Breast epithelium (tissue), 4 donors: ENCODE data around the gene TUBGCP2. TPM values are rescaled to one million over a fixed set of nuclear protein-coding genes. Genes with fewer than 3 reads are reported as not detected.

Experiments
- DNase-seq, 2 donors: peaks; one replicate each; pipeline ENCODE4 v3.0.0-alpha.2; 2019; ENCODE audit warnings: low spot score in 2 of 2
- H3K27ac ChIP-seq, 2 donors: fragments of 200-600 bp; sonication (generic) in 1 of 2; one replicate each; pipeline ENCODE4 v1.5.1; 2016 to 2019; ENCODE audit warnings: mild to moderate bottlenecking in 1 of 2
- H3K27me3 ChIP-seq, 2 donors: fragments of 200-600 bp; sonication (generic) in 1 of 2; one replicate each; pipeline versions ENCODE4 v1.5.1 to v1.6.0; 2017 to 2019; ENCODE audit warnings: control low read depth in 1 of 2, mild to moderate bottlenecking in 1 of 2
- H3K36me3 ChIP-seq: fragments of 200-600 bp; one replicate; pipeline ENCODE4 v1.5.1; 2019
- H3K4me1 ChIP-seq, 2 donors: fragments of 200-600 bp; sonication (generic); one replicate each; pipeline ENCODE4 v1.5.1; 2016 to 2019; ENCODE audit warnings: control low read depth in 1 of 2
- H3K4me3 ChIP-seq, 3 donors: fragments of 200-600 bp; sonication (generic); 1 replicate in 2 of 3; 2 replicates in 1 of 3; pipeline ENCODE4 v1.5.1; 2016 to 2019; ENCODE audit warnings: mild to moderate bottlenecking in 3 of 3, moderate library complexity in 2 of 3
- H3K9me3 ChIP-seq, 2 donors: fragments of 200-600 bp; sonication (generic) in 1 of 2; one replicate each; pipeline ENCODE4 v1.5.1; 2016 to 2019; ENCODE audit warnings: control low read depth in 1 of 2
- POLR2A ChIP-seq: fragments of 450-650 bp; IDR thresholded peaks from one replicate; pipeline ENCODE4 v1.6.1; 2016; ENCODE audit warnings: antibody characterized with exemption, mild to moderate bottlenecking, moderate library complexity
- POLR2AphosphoS5 ChIP-seq, 3 donors: sonication (generic); formaldehyde crosslinking; IDR thresholded peaks; one replicate each; pipeline ENCODE4 v1.6.1; 2017; ENCODE audit warnings: antibody characterized with exemption in 3 of 3
- intact Hi-C: fragments of 100-400 bp; cut with DNase I; formaldehyde crosslinking; loops from one replicate; pipeline ENCODE4 v1.15.1; 2023; ENCODE audit warnings: low total_unique reads
- total RNA-seq, 3 donors: library from RNA; depleted of rRNA; stranded (reverse); fragments of >200 nt; gene quantifications; one replicate each; pipeline ENCODE4 v1.1.0, GENCODE V29; 2016
- TF ChIP-seq, protein P1 (sequence below), 3 donors: fragments of 450-650 bp; IDR thresholded peaks; one replicate each; pipeline ENCODE4 v1.5.1; 2016 to 2017; ENCODE audit warnings: antibody characterized with exemption in 3 of 3, mild to moderate bottlenecking in 3 of 3, moderate library complexity in 3 of 3

TUBGCP2 gene
- total RNA-seq, 3 donors from 2014 or later, result 33.6 to 40.0 (median 39.5) TPM

DNA sequence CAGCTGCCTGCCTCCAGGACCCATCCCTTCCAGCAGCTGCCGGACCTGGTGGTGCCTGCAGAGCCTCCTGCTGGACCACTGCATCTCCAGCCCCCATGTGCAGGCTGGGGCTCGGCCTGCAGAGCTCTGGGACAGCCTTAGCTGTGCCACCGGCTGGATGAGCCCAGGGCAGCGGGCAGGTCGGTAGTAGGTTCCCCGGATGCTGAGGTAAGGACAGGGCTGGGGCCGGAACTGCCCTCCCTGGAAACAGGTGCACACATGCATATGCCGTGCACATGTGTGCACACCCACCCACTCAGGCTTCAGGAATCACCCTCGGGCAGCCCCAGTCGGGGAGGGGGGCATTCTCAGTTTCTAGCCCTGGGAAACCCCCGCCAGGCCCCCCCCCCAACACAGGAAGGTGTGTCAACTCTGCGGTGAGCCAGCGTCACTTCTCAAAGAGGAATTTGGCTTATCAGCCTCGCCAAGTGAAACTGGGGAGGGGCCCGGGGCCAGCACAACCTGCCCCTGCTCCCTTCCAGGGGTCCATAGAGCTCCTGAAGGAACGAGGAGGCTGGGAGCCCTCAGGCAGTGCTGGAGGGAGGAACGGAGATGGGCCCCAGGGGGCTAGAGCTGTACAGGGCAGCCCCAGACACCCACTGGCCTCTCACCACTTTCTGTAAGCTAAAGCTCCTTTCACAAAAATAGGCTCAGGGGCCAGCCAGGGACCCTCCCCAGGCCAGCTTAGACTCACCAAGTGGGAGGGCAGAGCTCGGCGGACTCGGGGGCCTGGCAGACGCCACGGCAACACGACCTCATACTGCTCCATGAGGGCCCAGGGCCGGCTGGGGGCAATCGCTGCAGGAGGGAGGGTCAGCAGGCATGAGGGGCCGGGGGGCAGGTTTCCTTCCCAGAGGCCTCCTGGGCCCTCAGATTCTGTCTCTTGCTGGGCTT, 33.7 kb downstream of the TUBGCP2 start:
- Histone ChIP-seq H3K27me3 (peaks cover 0 to 23% of the 10 kb centered on the region in 2 donors), H3K36me3 (no peaks in the 10 kb centered on the region), H3K4me1 (peaks cover 0 to 9% of the 10 kb centered on the region in 2 donors), H3K9me3 (no peaks in the 10 kb centered on the region), H3K4me3 (peak overlapping the region in 1 of 3 donors; percentile 54), H3K27ac (no peak overlapping the region)
- DNase-seq, result no peak
- intact Hi-C loops, result no loop called here
- TF ChIP-seq, protein P1, sequence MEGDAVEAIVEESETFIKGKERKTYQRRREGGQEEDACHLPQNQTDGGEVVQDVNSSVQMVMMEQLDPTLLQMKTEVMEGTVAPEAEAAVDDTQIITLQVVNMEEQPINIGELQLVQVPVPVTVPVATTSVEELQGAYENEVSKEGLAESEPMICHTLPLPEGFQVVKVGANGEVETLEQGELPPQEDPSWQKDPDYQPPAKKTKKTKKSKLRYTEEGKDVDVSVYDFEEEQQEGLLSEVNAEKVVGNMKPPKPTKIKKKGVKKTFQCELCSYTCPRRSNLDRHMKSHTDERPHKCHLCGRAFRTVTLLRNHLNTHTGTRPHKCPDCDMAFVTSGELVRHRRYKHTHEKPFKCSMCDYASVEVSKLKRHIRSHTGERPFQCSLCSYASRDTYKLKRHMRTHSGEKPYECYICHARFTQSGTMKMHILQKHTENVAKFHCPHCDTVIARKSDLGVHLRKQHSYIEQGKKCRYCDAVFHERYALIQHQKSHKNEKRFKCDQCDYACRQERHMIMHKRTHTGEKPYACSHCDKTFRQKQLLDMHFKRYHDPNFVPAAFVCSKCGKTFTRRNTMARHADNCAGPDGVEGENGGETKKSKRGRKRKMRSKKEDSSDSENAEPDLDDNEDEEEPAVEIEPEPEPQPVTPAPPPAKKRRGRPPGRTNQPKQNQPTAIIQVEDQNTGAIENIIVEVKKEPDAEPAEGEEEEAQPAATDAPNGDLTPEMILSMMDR (IDR thresholded peaks at IDR 0.05), result no peak
- TF ChIP-seq POLR2A (no peak), POLR2AphosphoS5 (IDR thresholded peaks at IDR 0.05) (no peak)

DNA sequence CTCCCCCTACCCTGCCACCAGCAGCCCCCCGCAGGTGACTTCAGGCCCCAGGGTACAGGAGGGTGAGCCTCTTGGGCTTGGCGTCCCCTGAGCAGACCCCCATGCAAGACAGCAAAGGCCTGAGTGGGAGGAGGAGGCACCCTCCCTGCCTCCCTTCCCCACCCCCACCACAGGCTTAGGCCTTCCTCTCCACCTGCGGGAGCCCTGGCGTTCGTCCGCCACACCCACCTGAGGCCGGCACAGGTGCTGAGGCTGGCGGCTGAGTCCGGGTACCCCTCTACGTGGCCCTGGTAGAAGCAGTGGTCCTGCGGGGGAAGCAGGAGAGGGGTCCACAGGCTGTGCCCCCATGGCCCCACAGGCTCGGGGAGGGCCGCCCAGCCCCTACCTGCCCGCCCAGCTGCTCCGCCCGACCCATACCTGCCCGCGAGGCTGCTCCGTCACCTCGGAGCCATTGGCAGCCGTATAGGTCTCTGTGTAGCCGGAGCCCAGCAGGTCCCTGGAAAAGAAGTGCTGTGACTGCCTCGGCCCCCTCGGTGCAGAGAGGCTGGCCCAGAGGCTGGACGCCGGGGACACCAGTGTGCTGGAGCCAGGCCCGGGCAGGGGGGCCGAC, 35.0 kb downstream of the TUBGCP2 start:
- no peaks in the 10 kb centered on the region for H3K36me3 ChIP-seq
- TF ChIP-seq, protein P1 (IDR thresholded peaks at IDR 0.05), result no peak
- no peak for TF ChIP-seq POLR2AphosphoS5 (IDR thresholded peaks at IDR 0.05)
- TF ChIP-seq POLR2A, result no peak
- peaks cover 0 to 23% of the 10 kb centered on the region in 2 donors for H3K27me3 ChIP-seq
- no peak overlapping the region for H3K27ac ChIP-seq
- DNase-seq, result no peak
- intact Hi-C loops, result no loop called here
- H3K9me3 ChIP-seq, result no peaks in the 10 kb centered on the region
- peaks cover 0 to 9% of the 10 kb centered on the region in 2 donors for H3K4me1 ChIP-seq
- no peak overlapping the region for H3K4me3 ChIP-seq

DNA sequence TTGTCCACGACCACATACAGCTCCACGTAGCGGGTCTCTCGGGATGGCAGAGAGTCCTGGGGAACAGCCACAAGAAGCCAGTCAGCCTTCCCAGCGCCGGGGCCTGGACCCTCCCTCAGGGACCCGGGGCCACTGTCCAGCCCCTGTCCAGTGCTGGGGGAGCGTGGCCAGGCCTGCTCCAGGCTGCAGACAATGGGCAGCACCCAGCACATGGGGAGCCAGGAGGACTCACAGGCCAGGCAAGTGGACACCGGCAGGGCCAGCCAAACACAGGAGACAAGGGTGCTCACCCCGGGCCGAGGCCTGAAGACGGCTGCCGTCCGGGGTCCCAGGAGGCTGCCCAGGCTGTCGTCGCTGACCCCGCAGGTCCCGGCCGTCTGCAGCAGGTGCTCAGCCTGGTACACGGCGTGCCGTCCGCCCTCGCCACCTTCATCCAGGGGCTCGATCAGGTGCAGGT, 35.7 kb downstream of the TUBGCP2 start:
- intact Hi-C loops, result no loop called here
- Histone ChIP-seq H3K4me1 (peaks cover 0 to 9% of the 10 kb centered on the region in 2 donors), H3K27ac (no peak overlapping the region), H3K27me3 (peaks cover 0 to 23% of the 10 kb centered on the region in 2 donors), H3K4me3 (no peak overlapping the region), H3K36me3 (no peaks in the 10 kb centered on the region), H3K9me3 (no peaks in the 10 kb centered on the region)
- DNase-seq, result no peak
- TF ChIP-seq, protein P1 (IDR thresholded peaks at IDR 0.05), result no peak
- TF ChIP-seq POLR2A, result no peak
- TF ChIP-seq POLR2AphosphoS5 (IDR thresholded peaks at IDR 0.05), result no peak

DNA sequence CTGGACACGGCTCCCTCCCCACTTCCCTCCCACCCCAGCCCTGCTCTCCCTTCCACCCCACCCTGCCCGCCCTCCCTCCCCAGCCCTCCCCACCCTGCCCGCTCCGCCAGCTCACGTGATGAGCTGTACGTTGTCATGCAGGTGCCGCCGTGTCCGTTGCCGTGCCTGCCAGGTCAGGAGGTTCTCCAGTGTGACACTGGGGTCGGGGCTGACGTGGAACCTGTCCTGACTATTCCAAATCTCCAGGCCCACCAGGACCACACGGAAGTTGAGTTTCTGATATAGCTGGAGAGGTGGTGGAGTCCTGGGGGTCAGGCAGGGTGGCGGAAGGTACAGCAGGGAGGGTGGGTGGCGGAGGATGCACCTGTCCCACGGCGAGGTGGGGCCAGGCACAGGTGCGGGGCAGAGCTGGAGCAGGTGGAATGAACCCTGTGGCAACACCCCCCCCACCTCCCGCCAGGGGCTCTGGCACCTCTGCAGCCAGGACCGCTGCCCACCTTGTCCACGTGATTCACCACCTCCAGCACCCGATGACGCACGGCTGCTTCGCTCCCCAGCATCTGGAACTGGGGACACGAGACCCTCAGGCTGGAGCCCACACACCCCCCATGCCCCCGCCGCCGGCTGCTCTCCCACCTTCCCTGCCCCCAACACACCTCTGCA, 36.2 kb downstream of the TUBGCP2 start:
- Histone ChIP-seq H3K4me1 (peaks cover 0 to 9% of the 10 kb centered on the region in 2 donors), H3K27ac (no peak overlapping the region), H3K9me3 (no peaks in the 10 kb centered on the region), H3K4me3 (no peak overlapping the region), H3K36me3 (no peaks in the 10 kb centered on the region), H3K27me3 (peaks cover 0 to 23% of the 10 kb centered on the region in 2 donors)
- no peak for DNase-seq
- intact Hi-C loops, result no loop called here
- no peak for TF ChIP-seq POLR2A
- TF ChIP-seq, protein P1 (IDR thresholded peaks at IDR 0.05), result no peak
- no peak for TF ChIP-seq POLR2AphosphoS5 (IDR thresholded peaks at IDR 0.05)
